ENCODE measurements around the gene CFAP57. TPM values are rescaled to one million over a fixed set of nuclear protein-coding genes. Genes with fewer than 3 reads are reported as not detected.

Gene CFAP57
- total and polyA plus RNA-seq, 2 donors = 0.16 to 0.42 TPM

GRCh38 chr1:43302201-43302600, 130.1 kb downstream of the CFAP57 start:
- H3K4me1 ChIP-seq (ENCODE audit: control insufficient read depth in 2 of 2, insufficient read depth in 2 of 2, low read length in 2 of 2) = peaks cover 0 to 10% of the 10 kb centered on the region in 2 donors

GRCh38 chr1:43302721-43303470, 130.8 kb downstream of the CFAP57 start:
- DNase-seq (ENCODE audit: low read depth in 6 of 9, low spot score in 9 of 9) = no peak
- no peaks in the 10 kb centered on the region for H3K9me3 ChIP-seq (ENCODE audit: control insufficient read depth in 2 of 2, insufficient read depth in 1 of 2, low read length in 1 of 2)
- H3K4me3 ChIP-seq (ENCODE audit: low read length in 2 of 2) = no peak overlapping the region
- no peak overlapping the region for H3K27ac ChIP-seq (ENCODE audit: low read depth in 1 of 2, low read length in 1 of 2)
- peaks cover 0 to 10% of the 10 kb centered on the region in 2 donors for H3K4me1 ChIP-seq (ENCODE audit: control insufficient read depth in 2 of 2, insufficient read depth in 2 of 2, low read length in 2 of 2)
- no peaks in the 10 kb centered on the region for H3K36me3 ChIP-seq (ENCODE audit: control insufficient read depth in 2 of 2, insufficient read depth in 2 of 2, low read length in 1 of 2)
- no peaks in the 10 kb centered on the region for H3K27me3 ChIP-seq (ENCODE audit: control insufficient read depth in 2 of 2, insufficient read depth in 1 of 2, low read length in 1 of 2)
- WGBS = 92% methylated on average over 7 of the region's 7 CpGs

More at GRCh38 chr1:43302201-43302600, 130.1 kb downstream of the CFAP57 start:
- Histone ChIP-seq H3K27me3 (ENCODE audit: control insufficient read depth in 2 of 2, insufficient read depth in 1 of 2, low read length in 1 of 2) (no peaks in the 10 kb centered on the region), H3K9me3 (ENCODE audit: control insufficient read depth in 2 of 2, insufficient read depth in 1 of 2, low read length in 1 of 2) (no peaks in the 10 kb centered on the region), H3K4me3 (ENCODE audit: low read length in 2 of 2) (no peak overlapping the region), H3K27ac (ENCODE audit: low read depth in 1 of 2, low read length in 1 of 2) (no peak overlapping the region), H3K36me3 (ENCODE audit: control insufficient read depth in 2 of 2, insufficient read depth in 2 of 2, low read length in 1 of 2) (no peaks in the 10 kb centered on the region)
- 98% methylated on average over 1 of the region's 1 CpG for WGBS
- DNase-seq (ENCODE audit: low read depth in 6 of 9, low spot score in 9 of 9) = no peak

- no peaks in the 10 kb centered on the region for H3K27me3 ChIP-seq (ENCODE audit: control insufficient read depth in 2 of 2, insufficient read depth in 1 of 2, low read length in 1 of 2)
- 92% methylated on average over 8 of the region's 8 CpGs for WGBS
Measured at GRCh38 chr1:43303471-43304313, 131.6 kb downstream of the CFAP57 start.

More at GRCh38 chr1:43303471-43304313, 131.6 kb downstream of the CFAP57 start:
- Histone ChIP-seq H3K27ac (ENCODE audit: low read depth in 1 of 2, low read length in 1 of 2) (no peak overlapping the region), H3K4me3 (ENCODE audit: low read length in 2 of 2) (no peak overlapping the region), H3K9me3 (ENCODE audit: control insufficient read depth in 2 of 2, insufficient read depth in 1 of 2, low read length in 1 of 2) (no peaks in the 10 kb centered on the region), H3K4me1 (ENCODE audit: control insufficient read depth in 2 of 2, insufficient read depth in 2 of 2, low read length in 2 of 2) (peaks cover 0 to 10% of the 10 kb centered on the region in 2 donors), H3K36me3 (ENCODE audit: control insufficient read depth in 2 of 2, insufficient read depth in 2 of 2, low read length in 1 of 2) (no peaks in the 10 kb centered on the region)
- DNase-seq (ENCODE audit: low read depth in 6 of 9, low spot score in 9 of 9) = no peak

Other genes with a start within 250 kb of the CFAP57 start
- 23.7 TPM for gene SLC2A1, start 213.5 kb upstream of the CFAP57 start, total RNA-seq
- gene SLC2A1, start 213.5 kb upstream of the CFAP57 start, polyA plus RNA-seq = 15.9 TPM
- gene EBNA1BP2, start within 50 bp of the CFAP57 start, total RNA-seq = 64.1 TPM
- 41.3 TPM for gene EBNA1BP2, start within 50 bp of the CFAP57 start, polyA plus RNA-seq
- gene TMEM125, start 97.7 kb downstream of the CFAP57 start, total RNA-seq = 0.42 TPM
- 2.4 TPM for gene TMEM125, start 97.7 kb downstream of the CFAP57 start, polyA plus RNA-seq
- gene C1orf210, start 113.3 kb downstream of the CFAP57 start, total RNA-seq = 0.66 TPM
- gene C1orf210, start 113.3 kb downstream of the CFAP57 start, polyA plus RNA-seq = 3.1 TPM
- gene TIE1, start 128.7 kb downstream of the CFAP57 start, total RNA-seq = 4.8 TPM
- gene TIE1, start 128.7 kb downstream of the CFAP57 start, polyA plus RNA-seq = 8.3 TPM
- 0.05 TPM for gene MPL, start 165.5 kb downstream of the CFAP57 start, total RNA-seq
- 0.02 TPM for gene MPL, start 165.5 kb downstream of the CFAP57 start, polyA plus RNA-seq
- 68.1 TPM for gene CDC20, start 186.7 kb downstream of the CFAP57 start, total RNA-seq
- gene CDC20, start 186.7 kb downstream of the CFAP57 start, polyA plus RNA-seq = 14.1 TPM
- 26.1 TPM for gene ELOVL1, start 195.7 kb downstream of the CFAP57 start, total RNA-seq
- 44.8 TPM for gene ELOVL1, start 195.7 kb downstream of the CFAP57 start, polyA plus RNA-seq
- gene MED8, start 217.5 kb downstream of the CFAP57 start, total RNA-seq = 25.2 TPM
- 32.3 TPM for gene MED8, start 217.5 kb downstream of the CFAP57 start, polyA plus RNA-seq
- gene SZT2, start 217.6 kb downstream of the CFAP57 start, total RNA-seq = 8.8 TPM
- gene SZT2, start 217.6 kb downstream of the CFAP57 start, polyA plus RNA-seq = 19.9 TPM